DND-41 (cell line): ENCODE data around the gene AHSG.
"Not testable (repeated sequence)": the region's sequence is repeated elsewhere in the genome, so short reads cannot be mapped to it uniquely, and the experiment has no call there.

ENCODE experiments used
- EZH2 ChIP-seq: IDR thresholded peaks from 3 replicates; pipeline ENCODE4 v1.6.1; 2012; ENCODE audit warnings: borderline replicate concordance, low read depth, mild to moderate bottlenecking, moderate library complexity, low read length, inconsistent platforms; ENCODE audit not compliant: severe bottlenecking
- TF ChIP-seq, protein P1 (sequence below): IDR thresholded peaks from 2 replicates; pipeline ENCODE4 v1.5.1; 2012; ENCODE audit warnings: borderline replicate concordance, low read length, moderate library complexity, mild to moderate bottlenecking; ENCODE audit not compliant: poor library complexity, severe bottlenecking; ENCODE audit errors: extremely low read depth

DNA sequence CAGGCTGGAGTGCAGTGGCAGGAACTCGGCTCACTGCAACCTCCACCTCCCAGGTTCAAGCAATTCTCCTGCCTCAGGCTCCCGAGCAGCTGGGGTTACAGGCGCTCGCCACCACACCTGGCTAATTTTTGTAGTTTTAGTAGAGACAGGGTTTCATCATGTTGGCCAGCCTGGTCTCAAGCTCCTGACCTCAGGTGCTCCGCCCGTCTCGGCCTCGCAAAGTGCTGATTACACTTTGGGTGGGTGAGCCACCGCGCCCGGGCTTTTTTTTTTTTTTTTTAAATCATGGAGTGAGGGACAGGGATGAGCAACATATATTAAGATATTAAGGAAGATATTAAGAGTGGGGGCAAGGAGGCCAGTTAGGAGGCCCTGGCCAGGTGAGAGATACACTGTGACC lies 43.5 kb upstream of the AHSG start:
- TF ChIP-seq, protein P1, sequence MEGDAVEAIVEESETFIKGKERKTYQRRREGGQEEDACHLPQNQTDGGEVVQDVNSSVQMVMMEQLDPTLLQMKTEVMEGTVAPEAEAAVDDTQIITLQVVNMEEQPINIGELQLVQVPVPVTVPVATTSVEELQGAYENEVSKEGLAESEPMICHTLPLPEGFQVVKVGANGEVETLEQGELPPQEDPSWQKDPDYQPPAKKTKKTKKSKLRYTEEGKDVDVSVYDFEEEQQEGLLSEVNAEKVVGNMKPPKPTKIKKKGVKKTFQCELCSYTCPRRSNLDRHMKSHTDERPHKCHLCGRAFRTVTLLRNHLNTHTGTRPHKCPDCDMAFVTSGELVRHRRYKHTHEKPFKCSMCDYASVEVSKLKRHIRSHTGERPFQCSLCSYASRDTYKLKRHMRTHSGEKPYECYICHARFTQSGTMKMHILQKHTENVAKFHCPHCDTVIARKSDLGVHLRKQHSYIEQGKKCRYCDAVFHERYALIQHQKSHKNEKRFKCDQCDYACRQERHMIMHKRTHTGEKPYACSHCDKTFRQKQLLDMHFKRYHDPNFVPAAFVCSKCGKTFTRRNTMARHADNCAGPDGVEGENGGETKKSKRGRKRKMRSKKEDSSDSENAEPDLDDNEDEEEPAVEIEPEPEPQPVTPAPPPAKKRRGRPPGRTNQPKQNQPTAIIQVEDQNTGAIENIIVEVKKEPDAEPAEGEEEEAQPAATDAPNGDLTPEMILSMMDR: not testable (repeated sequence)
- not testable (repeated sequence) for TF ChIP-seq EZH2
